Measurements from ENCODE around the gene TEC.

TEC gene

GRCh38 chr4:48122756-48123155 is 146.9 kb downstream of the TEC start:
- DNase-seq (ENCODE audit: low spot score): no peak
- in situ Hi-C loops (cut with MboI; ENCODE audit: low pct_unique_long_range_greater_than_20kb, low sequenced_read_pairs, unreplicated experiment): no loop called here
- TF ChIP-seq, protein P1, sequence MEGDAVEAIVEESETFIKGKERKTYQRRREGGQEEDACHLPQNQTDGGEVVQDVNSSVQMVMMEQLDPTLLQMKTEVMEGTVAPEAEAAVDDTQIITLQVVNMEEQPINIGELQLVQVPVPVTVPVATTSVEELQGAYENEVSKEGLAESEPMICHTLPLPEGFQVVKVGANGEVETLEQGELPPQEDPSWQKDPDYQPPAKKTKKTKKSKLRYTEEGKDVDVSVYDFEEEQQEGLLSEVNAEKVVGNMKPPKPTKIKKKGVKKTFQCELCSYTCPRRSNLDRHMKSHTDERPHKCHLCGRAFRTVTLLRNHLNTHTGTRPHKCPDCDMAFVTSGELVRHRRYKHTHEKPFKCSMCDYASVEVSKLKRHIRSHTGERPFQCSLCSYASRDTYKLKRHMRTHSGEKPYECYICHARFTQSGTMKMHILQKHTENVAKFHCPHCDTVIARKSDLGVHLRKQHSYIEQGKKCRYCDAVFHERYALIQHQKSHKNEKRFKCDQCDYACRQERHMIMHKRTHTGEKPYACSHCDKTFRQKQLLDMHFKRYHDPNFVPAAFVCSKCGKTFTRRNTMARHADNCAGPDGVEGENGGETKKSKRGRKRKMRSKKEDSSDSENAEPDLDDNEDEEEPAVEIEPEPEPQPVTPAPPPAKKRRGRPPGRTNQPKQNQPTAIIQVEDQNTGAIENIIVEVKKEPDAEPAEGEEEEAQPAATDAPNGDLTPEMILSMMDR (IDR thresholded peaks at IDR 0.05; ENCODE audit: extremely low read depth, insufficient read depth, missing control alignments): no peak

- in situ Hi-C loops (cut with MboI; ENCODE audit: low pct_unique_long_range_greater_than_20kb, low sequenced_read_pairs, unreplicated experiment): no loop called here
- no peak for DNase-seq (ENCODE audit: low spot score)
- TF ChIP-seq, protein P1 (IDR thresholded peaks at IDR 0.05; ENCODE audit: extremely low read depth, insufficient read depth, missing control alignments): no peak
Measured at GRCh38 chr4:48121180-48121579, 148.5 kb downstream of the TEC start.

- TF ChIP-seq, protein P1 (IDR thresholded peaks at IDR 0.05; ENCODE audit: extremely low read depth, insufficient read depth, missing control alignments): no peak
- DNase-seq (ENCODE audit: low spot score): no peak
- in situ Hi-C loops (cut with MboI; ENCODE audit: low pct_unique_long_range_greater_than_20kb, low sequenced_read_pairs, unreplicated experiment): no loop called here
Measured at GRCh38 chr4:48120132-48120531, 149.5 kb downstream of the TEC start.

DNA sequence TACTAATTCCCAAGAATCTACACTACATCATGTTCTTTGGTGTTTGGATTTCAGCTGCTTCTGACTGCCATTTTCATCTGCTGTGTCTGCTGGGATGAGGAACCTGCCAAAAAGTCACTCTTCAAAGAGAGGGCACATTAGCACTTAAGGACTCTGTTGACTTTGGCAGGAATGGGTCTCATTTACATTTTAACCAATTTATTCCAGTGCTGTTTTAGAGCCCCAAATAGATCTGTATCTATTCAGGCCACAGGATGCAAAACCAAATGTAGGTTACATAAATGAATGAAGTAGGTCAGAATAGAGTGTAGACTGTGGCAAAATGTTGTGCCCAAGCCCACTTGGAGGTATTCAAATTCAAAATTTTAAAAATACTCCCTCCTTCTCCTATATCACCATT is 150.0 kb downstream of the TEC start:
- no peak for DNase-seq (ENCODE audit: low spot score)
- TF ChIP-seq, protein P1 (IDR thresholded peaks at IDR 0.05; ENCODE audit: extremely low read depth, insufficient read depth, missing control alignments): no peak

GRCh38 chr4:48118081-48118480 is 151.6 kb downstream of the TEC start:
- TF ChIP-seq, protein P1 (IDR thresholded peaks at IDR 0.05; ENCODE audit: extremely low read depth, insufficient read depth, missing control alignments): no peak

More for the DNA sequence above, 150.0 kb downstream of the TEC start:
- in situ Hi-C loops (cut with MboI; ENCODE audit: low pct_unique_long_range_greater_than_20kb, low sequenced_read_pairs, unreplicated experiment): no loop called here

DNA sequence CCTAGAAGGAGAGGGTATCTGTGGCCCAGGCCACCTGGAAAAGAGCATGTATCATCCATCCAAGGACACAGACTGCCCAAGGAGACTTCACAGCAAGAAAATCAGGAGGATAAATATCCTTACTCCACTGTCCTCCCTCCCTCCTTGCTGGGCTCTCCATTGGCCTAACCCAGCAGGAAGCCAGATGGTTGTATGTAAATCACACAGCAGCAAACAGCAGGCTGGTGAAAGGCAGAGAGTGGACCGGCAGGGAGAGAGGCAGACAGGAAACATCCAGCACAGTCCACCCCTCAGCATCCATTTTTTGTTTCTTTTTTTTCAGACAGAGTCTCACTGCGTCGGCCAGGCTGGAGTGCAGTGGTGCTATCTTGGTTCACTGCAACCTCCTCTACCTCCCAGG is 153.1 kb downstream of the TEC start:
- DNase-seq (ENCODE audit: low spot score): no peak
- in situ Hi-C loops (cut with MboI; ENCODE audit: low pct_unique_long_range_greater_than_20kb, low sequenced_read_pairs, unreplicated experiment): no loop called here
- TF ChIP-seq, protein P1 (IDR thresholded peaks at IDR 0.05; ENCODE audit: extremely low read depth, insufficient read depth, missing control alignments): no peak

More at GRCh38 chr4:48118081-48118480, 151.6 kb downstream of the TEC start:
- DNase-seq (ENCODE audit: low spot score): no peak
- in situ Hi-C loops (cut with MboI; ENCODE audit: low pct_unique_long_range_greater_than_20kb, low sequenced_read_pairs, unreplicated experiment): no loop called here

DNA sequence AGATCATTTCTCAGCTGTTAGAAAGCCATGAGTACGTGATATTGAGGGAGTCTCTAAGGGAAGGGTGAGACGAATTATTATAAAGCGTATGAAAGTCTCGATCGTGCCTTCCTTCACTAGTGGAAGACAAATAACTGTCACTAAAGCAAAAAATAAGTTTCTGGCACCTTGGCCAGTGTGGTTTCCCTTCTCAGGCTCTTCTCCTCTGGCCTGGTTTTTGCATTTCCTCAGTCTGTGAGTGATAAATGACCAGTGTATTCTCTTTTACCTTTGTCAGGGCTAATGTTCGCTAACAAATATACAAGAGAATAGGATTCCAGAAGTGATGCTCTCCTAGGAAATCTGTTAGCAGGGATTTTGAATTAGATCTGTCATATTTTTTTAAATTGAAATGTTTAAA is 155.2 kb downstream of the TEC start:
- no peak for DNase-seq (ENCODE audit: low spot score)
- TF ChIP-seq, protein P1 (IDR thresholded peaks at IDR 0.05; ENCODE audit: extremely low read depth, insufficient read depth, missing control alignments): no peak
- in situ Hi-C loops (cut with MboI; ENCODE audit: low pct_unique_long_range_greater_than_20kb, low sequenced_read_pairs, unreplicated experiment): no loop called here
